DOHH2 (cell line): ENCODE data around the gene USF3.

ENCODE experiments used
- H3F3A ChIP-seq: fragments of 200-600 bp; sonication (generic), shearing (Covaris generic); 2 replicates; pipeline ENCODE4 v1.6.0; 2016; ENCODE audit warnings: antibody characterized with exemption, mild to moderate bottlenecking; ENCODE audit not compliant: control insufficient read depth, insufficient read depth
- H3K27ac ChIP-seq: fragments of 200-600 bp; sonication (generic); 2 replicates; pipeline ENCODE4 v1.5.1; 2014; ENCODE audit warnings: low read depth, mild to moderate bottlenecking, low read length, moderate library complexity
- H3K27me3 ChIP-seq: fragments of 200-600 bp; sonication (generic); 2 replicates; pipeline ENCODE4 v1.6.1; 2014; ENCODE audit warnings: mild to moderate bottlenecking, low read length, mixed read lengths; ENCODE audit not compliant: control insufficient read depth
- H3K36me3 ChIP-seq: fragments of 200-600 bp; sonication (generic); 2 replicates; pipeline ENCODE4 v1.6.1; 2014; ENCODE audit warnings: mild to moderate bottlenecking, low read length, moderate library complexity, mixed read lengths; ENCODE audit not compliant: control insufficient read depth
- H3K4me1 ChIP-seq: fragments of 200-600 bp; sonication (generic); 2 replicates; pipeline ENCODE4 v1.6.1; 2014; ENCODE audit warnings: mild to moderate bottlenecking, low read length, mixed read lengths; ENCODE audit not compliant: control insufficient read depth
- H3K4me2 ChIP-seq: fragments of 200-600 bp; sonication (generic); 2 replicates; pipeline ENCODE4 v1.6.0; 2014; ENCODE audit warnings: mild to moderate bottlenecking, low read length, moderate library complexity
- H3K4me3 ChIP-seq: fragments of 200-600 bp; sonication (generic); 2 replicates; pipeline ENCODE4 v1.5.1; 2014; ENCODE audit warnings: mild to moderate bottlenecking, low read length, mixed read lengths
- H3K79me2 ChIP-seq: fragments of 200-600 bp; sonication (generic); 2 replicates; pipeline ENCODE4 v1.6.1; 2014; ENCODE audit warnings: mild to moderate bottlenecking, low read length, mixed read lengths; ENCODE audit not compliant: control insufficient read depth
- H3K9me2 ChIP-seq: fragments of 200-600 bp; sonication (generic); replicated peaks from 2 replicates; pipeline ENCODE4 v1.6.1; 2014; ENCODE audit warnings: mild to moderate bottlenecking, low read length, mixed read lengths; ENCODE audit not compliant: control insufficient read depth
- H3K9me3 ChIP-seq: fragments of 200-600 bp; sonication (generic); 2 replicates; pipeline ENCODE4 v1.6.1; 2014; ENCODE audit warnings: antibody characterized with exemption, low read length, mixed read lengths; ENCODE audit not compliant: control insufficient read depth, insufficient read depth
- H4K20me1 ChIP-seq: fragments of 200-600 bp; sonication (generic); 2 replicates; pipeline ENCODE4 v1.6.0; 2014; ENCODE audit warnings: low read depth, mild to moderate bottlenecking, antibody characterized with exemption, low read length, moderate library complexity; ENCODE audit not compliant: control insufficient read depth, insufficient read depth
- EZH2phosphoT487 ChIP-seq: fragments of 200-600 bp; sonication (generic); IDR thresholded peaks from 2 replicates; pipeline ENCODE4 v1.6.1; 2017; ENCODE audit warnings: borderline replicate concordance, mild to moderate bottlenecking, antibody characterized with exemption, low read length, moderate library complexity, mixed read lengths
- TF ChIP-seq, protein P1 (sequence below): fragments of 200-600 bp; sonication (generic); IDR thresholded peaks from one replicate; pipeline ENCODE4 v1.5.1; 2014; ENCODE audit warnings: antibody characterized with exemption, mild to moderate bottlenecking, low read depth, low read length; ENCODE audit not compliant: poor library complexity, severe bottlenecking

Gene USF3

DNA sequence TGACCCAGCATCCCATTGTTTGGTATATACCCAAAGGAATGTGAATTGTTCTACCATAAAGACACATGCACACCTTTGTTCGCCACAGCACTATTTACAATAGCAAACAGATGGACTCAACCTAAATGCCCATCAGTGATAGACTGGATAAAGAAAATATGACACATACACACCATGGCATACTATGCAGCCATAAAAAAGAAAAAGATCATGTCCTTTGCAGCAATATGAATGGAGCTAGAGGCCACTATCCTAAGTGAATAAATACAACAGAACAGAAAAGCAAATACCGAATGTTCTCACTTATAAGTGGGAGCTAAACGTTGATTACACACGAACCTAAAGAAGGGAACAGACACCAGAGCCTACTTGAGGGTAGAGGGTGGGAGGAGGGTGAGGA is 11.4 kb upstream of the USF3 start:
- H3K27ac ChIP-seq, result no peak overlapping the region
- no peaks in the 10 kb centered on the region for H3K36me3 ChIP-seq
- H3K9me2 ChIP-seq, result no peaks in the 10 kb centered on the region
- H4K20me1 ChIP-seq, result no peaks in the 10 kb centered on the region
- peaks cover 7% of the 10 kb centered on the region for H3F3A ChIP-seq
- no peaks in the 10 kb centered on the region for H3K4me1 ChIP-seq
- no peaks in the 10 kb centered on the region; the same call in 1 of the 2 replicates for H3K27me3 ChIP-seq
- H3K4me2 ChIP-seq, result no peak overlapping the region
- no peaks in the 10 kb centered on the region for H3K9me3 ChIP-seq
- H3K79me2 ChIP-seq, result no peaks in the 10 kb centered on the region
- H3K4me3 ChIP-seq, result no peak overlapping the region
- no peak for TF ChIP-seq EZH2phosphoT487
- TF ChIP-seq, protein P1, sequence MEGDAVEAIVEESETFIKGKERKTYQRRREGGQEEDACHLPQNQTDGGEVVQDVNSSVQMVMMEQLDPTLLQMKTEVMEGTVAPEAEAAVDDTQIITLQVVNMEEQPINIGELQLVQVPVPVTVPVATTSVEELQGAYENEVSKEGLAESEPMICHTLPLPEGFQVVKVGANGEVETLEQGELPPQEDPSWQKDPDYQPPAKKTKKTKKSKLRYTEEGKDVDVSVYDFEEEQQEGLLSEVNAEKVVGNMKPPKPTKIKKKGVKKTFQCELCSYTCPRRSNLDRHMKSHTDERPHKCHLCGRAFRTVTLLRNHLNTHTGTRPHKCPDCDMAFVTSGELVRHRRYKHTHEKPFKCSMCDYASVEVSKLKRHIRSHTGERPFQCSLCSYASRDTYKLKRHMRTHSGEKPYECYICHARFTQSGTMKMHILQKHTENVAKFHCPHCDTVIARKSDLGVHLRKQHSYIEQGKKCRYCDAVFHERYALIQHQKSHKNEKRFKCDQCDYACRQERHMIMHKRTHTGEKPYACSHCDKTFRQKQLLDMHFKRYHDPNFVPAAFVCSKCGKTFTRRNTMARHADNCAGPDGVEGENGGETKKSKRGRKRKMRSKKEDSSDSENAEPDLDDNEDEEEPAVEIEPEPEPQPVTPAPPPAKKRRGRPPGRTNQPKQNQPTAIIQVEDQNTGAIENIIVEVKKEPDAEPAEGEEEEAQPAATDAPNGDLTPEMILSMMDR, result no peak

DNA sequence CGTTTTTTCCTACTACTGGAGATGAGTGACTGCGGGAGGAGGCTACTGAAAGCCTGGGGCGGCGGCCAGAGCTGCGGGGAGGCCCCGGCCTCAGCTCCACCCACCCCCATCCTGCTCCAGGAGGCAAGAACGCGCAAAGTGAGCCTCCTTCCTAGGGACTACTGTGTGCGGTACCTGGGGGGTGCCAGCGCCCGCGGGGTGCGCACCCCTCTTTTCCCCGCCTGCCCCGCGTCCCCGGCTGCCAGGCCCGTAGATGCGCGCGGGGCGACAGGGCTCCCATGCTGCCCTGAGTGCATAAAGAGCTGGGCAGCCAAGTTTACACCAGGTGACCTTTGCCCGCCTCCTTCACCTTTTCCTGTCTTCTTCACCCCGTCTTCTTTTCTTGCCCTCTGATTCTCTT is 2.5 kb upstream of the USF3 start:
- Histone ChIP-seq H3K36me3 (0 out of 2 replicates have a peak, but pooled peaks cover 2% of the 10 kb centered on the region), H3K4me1 (peaks cover 25% of the 10 kb centered on the region), H3K27me3 (no peaks in the 10 kb centered on the region), H3K4me3 (peak overlapping the region; percentile 90), H3K27ac (no peak overlapping the region), H3K4me2 (peak overlapping the region; percentile 70), H3K79me2 (peaks cover 35% of the 10 kb centered on the region), H3K9me3 (no peaks in the 10 kb centered on the region), H4K20me1 (no peaks in the 10 kb centered on the region), H3K9me2 (no peaks in the 10 kb centered on the region), H3F3A (no peaks in the 10 kb centered on the region)
- TF ChIP-seq, protein P1, result no peak
- TF ChIP-seq EZH2phosphoT487, result no peak

DNA sequence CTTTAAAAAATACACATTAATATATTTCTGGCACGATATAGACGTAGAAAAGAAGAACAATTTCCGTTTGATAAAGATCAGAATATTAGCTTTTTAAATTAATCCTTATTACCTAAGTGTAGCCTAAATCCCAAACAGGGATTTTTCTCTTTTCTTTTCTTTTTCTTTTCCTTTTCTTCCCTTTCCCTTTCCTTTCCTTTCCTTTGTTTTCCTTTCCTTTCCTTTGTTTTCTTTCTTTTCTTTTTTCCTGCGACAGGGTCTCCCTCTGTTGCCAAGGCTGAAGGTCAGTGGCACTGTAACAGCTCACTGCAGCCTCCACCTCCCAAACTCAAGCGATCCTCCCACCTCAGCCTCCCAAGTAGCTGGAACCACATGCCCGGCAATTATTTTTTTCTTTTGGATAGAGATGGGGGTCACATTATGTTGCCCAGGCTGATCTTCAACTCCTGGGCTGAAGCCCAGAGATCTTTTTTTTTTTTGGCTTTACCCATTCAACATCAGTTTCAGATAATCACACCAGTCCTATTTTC is 1.8 kb upstream of the USF3 start:
- Histone ChIP-seq H4K20me1 (no peaks in the 10 kb centered on the region), H3F3A (no peaks in the 10 kb centered on the region), H3K79me2 (peaks cover 42% of the 10 kb centered on the region), H3K9me3 (no peaks in the 10 kb centered on the region), H3K27ac (peak overlapping the region; percentile 73; the same call in 1 of the 2 replicates), H3K9me2 (no peaks in the 10 kb centered on the region), H3K4me3 (peak overlapping the region; percentile 90), H3K36me3 (0 out of 2 replicates have a peak, but pooled peaks cover 3% of the 10 kb centered on the region), H3K4me2 (peak overlapping the region; percentile 70), H3K4me1 (peaks cover 25% of the 10 kb centered on the region), H3K27me3 (no peaks in the 10 kb centered on the region)
- TF ChIP-seq EZH2phosphoT487, result no peak

DNA sequence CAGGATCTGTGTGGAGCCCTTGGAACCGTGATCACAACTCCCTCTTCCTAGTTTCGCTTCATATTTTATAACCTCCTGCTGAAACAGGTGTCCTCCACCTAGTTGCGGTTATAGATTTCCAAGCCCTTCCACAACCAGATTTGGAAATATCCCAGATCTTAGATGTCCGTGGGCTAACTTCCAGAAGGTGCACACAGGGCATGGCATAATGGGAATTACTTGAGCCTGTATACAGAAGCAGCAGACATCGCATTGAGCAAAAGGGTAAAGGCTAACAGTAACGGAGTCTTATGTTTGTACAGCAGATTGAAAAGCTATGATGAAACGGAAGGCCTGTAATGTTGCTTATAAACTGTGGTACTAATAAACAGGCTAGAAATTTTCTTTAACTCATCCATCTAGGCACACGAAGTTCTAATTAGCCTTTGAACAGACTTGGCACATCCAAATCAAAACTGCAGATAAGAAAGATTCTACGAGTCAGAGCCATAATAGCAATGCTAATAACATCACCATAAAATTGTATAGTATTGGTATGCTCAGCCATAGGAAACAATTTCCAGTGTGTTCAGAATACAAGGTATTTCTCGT is 1.2 kb upstream of the USF3 start:
- Histone ChIP-seq H3K79me2 (peaks cover 46% of the 10 kb centered on the region), H3K36me3 (0 out of 2 replicates have a peak, but pooled peaks cover 3% of the 10 kb centered on the region), H3K9me3 (no peaks in the 10 kb centered on the region), H3K9me2 (no peaks in the 10 kb centered on the region), H3K27me3 (no peaks in the 10 kb centered on the region), H3K4me2 (peak overlapping the region; percentile 70), H4K20me1 (no peaks in the 10 kb centered on the region), H3K27ac (peak overlapping the region; percentile 73), H3K4me1 (peaks cover 25% of the 10 kb centered on the region), H3F3A (no peaks in the 10 kb centered on the region), H3K4me3 (peak overlapping the region; percentile 90)
- TF ChIP-seq, protein P1, result no peak
- TF ChIP-seq EZH2phosphoT487, result no peak
